GM19395 (cell line): ENCODE measurements around the gene GCLC.
A peak's percentile ranks its signal among the peaks of the same experiment; 100 is the strongest.

Experiments used
- ATAC-seq: cut with Tn5 transposase; IDR thresholded peaks from one replicate; pipeline ENCODE4 v1.9.1; 2021; ENCODE audit warnings: mild to moderate bottlenecking, moderate library complexity; ENCODE audit not compliant: unreplicated experiment

Gene GCLC

DNA sequence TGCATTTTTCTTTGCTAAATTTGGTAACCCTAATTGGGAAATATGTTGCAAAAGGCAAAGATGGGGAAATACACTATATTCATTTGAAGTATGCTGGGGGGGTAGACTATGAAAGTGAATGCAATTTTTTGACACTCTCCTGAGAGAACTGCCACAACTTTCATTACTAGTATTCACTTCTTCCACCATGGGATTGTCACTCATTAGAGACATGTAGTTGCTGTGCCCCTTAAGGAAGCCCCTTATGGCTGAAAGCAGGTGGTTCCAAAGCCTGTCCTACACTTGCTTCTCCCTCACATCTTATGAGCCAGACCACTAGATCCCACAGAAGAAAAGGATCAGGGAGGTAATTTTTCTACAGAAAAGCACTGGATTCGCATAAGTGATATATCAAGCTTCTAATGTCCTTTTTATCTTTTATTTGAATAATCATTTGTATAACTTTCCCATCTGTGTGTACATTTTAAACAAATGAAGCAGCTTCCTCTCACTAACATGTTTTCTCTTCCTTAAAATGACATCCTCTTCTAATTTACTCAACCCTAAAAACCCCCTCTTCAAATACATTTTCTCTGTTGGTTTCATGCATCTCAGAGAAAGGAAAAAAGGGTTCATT, 83.8 kb downstream of the GCLC start:
- ATAC-seq: peak; percentile 61

DNA sequence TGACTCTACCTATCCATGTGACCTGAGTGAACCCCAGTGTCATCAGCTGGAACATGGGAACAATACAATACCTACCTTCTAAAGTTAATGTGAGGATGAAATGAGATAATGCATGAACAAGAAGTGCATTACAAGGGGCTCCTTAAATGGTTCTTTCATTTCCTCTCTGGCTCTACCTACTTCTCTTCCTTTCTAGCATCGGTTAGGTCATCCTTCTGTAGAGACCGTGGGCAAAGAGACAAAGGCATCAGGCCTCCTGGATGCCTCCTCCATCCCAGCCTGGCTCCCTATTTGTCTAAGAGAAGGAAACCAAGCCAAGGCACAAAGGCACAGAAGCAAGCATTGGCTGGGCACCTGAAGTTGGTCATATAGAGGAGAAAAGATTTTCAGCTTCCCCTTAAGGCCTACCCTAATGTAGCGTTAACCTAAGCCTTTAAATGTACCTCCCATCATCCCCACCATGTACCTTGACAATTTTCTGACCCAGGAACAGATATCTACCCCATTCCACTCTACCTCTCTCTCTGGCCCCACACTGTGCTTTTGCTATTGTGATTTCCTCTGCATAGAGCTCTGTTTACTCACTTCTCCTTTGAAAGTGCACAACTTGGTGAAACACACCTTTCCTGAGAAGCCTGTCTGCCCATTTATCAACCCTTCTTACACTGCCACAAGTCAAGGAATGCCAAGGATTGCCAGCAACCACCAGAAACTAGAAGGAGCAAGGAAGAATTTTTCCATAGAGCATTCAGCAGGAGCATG, 86.6 kb downstream of the GCLC start:
- ATAC-seq: no peak

GRCh38 chr6:53456809-53457208, 88.1 kb downstream of the GCLC start:
- ATAC-seq: no peak

GRCh38 chr6:53455678-53456077, 89.2 kb downstream of the GCLC start:
- ATAC-seq: no peak

DNA sequence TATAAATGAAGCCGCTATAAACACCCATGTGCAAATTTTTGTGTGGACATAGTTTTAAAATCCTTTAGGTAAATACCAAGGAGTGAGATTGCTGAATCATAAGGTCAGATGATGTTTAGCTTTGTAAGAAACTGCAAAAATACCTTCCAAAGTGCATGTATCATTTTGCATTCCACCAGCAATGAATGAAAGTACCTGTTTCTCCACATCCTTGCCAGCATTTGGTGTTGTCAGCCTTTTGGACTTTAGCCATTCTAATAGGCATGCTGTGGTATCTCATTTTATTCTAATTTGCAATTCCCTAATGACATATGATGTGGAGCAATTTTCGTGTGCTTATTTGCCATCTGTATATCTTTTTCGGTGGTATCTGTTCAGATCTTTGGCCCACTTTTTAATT, 93.7 kb downstream of the GCLC start:
- ATAC-seq: no peak

DNA sequence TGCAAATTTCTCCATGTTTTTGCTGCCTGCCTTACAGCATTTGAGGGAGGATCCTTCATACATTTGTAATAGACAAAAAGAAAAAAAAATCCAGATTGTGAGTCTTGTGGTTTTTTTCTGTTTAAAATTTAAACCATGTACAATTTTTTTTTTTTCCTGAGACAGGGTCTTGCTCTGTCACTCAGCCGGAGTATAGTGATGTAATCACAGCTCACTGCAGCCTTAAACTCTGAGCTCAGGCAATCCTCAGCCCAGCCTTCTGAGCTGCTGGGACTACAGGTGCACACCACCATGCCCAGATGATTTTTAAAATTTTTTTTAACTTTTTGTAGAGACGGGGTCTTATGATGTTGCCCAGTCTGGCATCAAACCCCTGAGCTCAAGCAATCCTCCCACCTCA, 97.0 kb downstream of the GCLC start:
- ATAC-seq: no peak
